GM12878 (cell line): ENCODE measurements around the gene DPH1. TPM values are rescaled to one million over a fixed set of nuclear protein-coding genes. Genes with fewer than 3 reads are reported as not detected.

ENCODE experiments used
- BHLHE40 ChIP-seq, 2 experiments: fragments of 450-650 bp in 1 of 2; IDR thresholded peaks; 2 replicates each; pipeline ENCODE4 v1.6.1; 2011 to 2017; ENCODE audit warnings: low read depth in 2 of 2, borderline replicate concordance in 1 of 2, improper control_type of control experiment in 1 of 2, low read length in 1 of 2, mild to moderate bottlenecking in 1 of 2
- CUX1 ChIP-seq: IDR thresholded peaks from 2 replicates; pipeline ENCODE4 v1.6.1; 2012; ENCODE audit warnings: improper control_type of control experiment, low read depth, low read length; ENCODE audit not compliant: insufficient replicate concordance
- DPF2 ChIP-seq: fragments of 450-650 bp; IDR thresholded peaks from 2 replicates; pipeline ENCODE4 v1.6.1; 2017; ENCODE audit warnings: mild to moderate bottlenecking
- HSF1 ChIP-seq: fragments of 150-350 bp; IDR thresholded peaks from 2 replicates; pipeline ENCODE4 v1.6.1; 2014; ENCODE audit warnings: mild to moderate bottlenecking, low read depth, low read length
- MYB ChIP-seq: fragments of 150-350 bp; IDR thresholded peaks from 2 replicates; pipeline ENCODE4 v1.6.1; 2014; ENCODE audit warnings: mild to moderate bottlenecking, low read depth, low read length, borderline replicate concordance
- MYC ChIP-seq: IDR thresholded peaks from 2 replicates; pipeline ENCODE4 v1.6.1; 2011; ENCODE audit warnings: mild to moderate bottlenecking, low read length, moderate library complexity, inconsistent platforms; ENCODE audit not compliant: insufficient read depth, insufficient replicate concordance, insufficient read length, severe bottlenecking
- NR2C2 ChIP-seq: IDR thresholded peaks from 2 replicates; pipeline ENCODE4 v1.6.1; 2011; ENCODE audit warnings: borderline replicate concordance, low read depth; ENCODE audit not compliant: control insufficient read depth, insufficient read length
- PAX5 ChIP-seq: IDR thresholded peaks from 2 replicates; pipeline ENCODE4 v1.6.1; 2011; ENCODE audit warnings: low read depth, low read length, borderline replicate concordance
- TARDBP ChIP-seq: IDR thresholded peaks from 2 replicates; pipeline ENCODE4 v1.6.1; 2016; ENCODE audit warnings: borderline replicate concordance
- TCF3 ChIP-seq: IDR thresholded peaks from 2 replicates; pipeline ENCODE4 v1.6.1; 2012; ENCODE audit warnings: low read depth, mild to moderate bottlenecking, low read length, borderline replicate concordance; ENCODE audit not compliant: insufficient read depth
- USF1 ChIP-seq: IDR thresholded peaks from 2 replicates; pipeline ENCODE4 v1.6.1; 2011; ENCODE audit warnings: borderline replicate concordance, low read depth, mild to moderate bottlenecking, moderate library complexity, mixed read lengths, low read length; ENCODE audit not compliant: insufficient read depth; ENCODE audit errors: extremely low read length
- ZBTB33 ChIP-seq: fragments of 450-650 bp; IDR thresholded peaks from 2 replicates; pipeline ENCODE4 v1.6.1; 2017; ENCODE audit warnings: mild to moderate bottlenecking
- ZNF687 ChIP-seq: fragments of 450-650 bp; IDR thresholded peaks from 2 replicates; pipeline ENCODE4 v1.6.1; 2017; ENCODE audit warnings: mild to moderate bottlenecking, moderate library complexity
- polyA plus RNA-seq, 11 experiments: library from polyadenylated mRNA; depleted of rRNA in 4 of 11; unstranded in 6 of 11; stranded (reverse) in 5 of 11; fragments of >200 nt; fragmentation: Nextera tagmentation in 4 of 11; fragmentation: Illumina TruSeq in 1 of 11; extraction: Ambion mirVana in 4 of 11; extraction: Trizol in 1 of 11; gene quantifications; 1 replicate in 1 of 11; 2 replicates in 10 of 11; pipeline versions ENCODE4 v1.2.1 to v1.2.3, GENCODE V29; 2011 to 2016; ENCODE audit warnings: inconsistent platforms in 2 of 11, missing spikeins in 2 of 11, low read depth in 1 of 11
- total RNA-seq, 4 experiments: library from RNA; depleted of rRNA in 3 of 4; stranded (reverse); fragments of >200 nt in 3 of 4; fragmentation: Illumina TruSeq in 1 of 4; extraction: Trizol in 1 of 4; gene quantifications; 2 replicates each; pipeline versions ENCODE4 v1.2.1 to v1.2.3, GENCODE V29; 2013 to 2021

The DPH1 gene
- total and polyA plus RNA-seq, 10 of the 15 experiments (the other 5 are each of a cell fraction or from before 2014, with no cell fraction given) = 0.29 to 33.6 (median 20.2) TPM

GRCh38 chr17:2057760-2058585 is 28.0 kb downstream of the DPH1 start (continued):
- TF ChIP-seq PAX5 = peak; percentile 69; the same call in 1 of the 2 replicates
- TF ChIP-seq HSF1 = no peak
- TF ChIP-seq ZBTB33 = peak; percentile 54; the same call in 1 of the 2 replicates
- peak; percentile 61 for TF ChIP-seq DPF2
- peak; percentile 94 for TF ChIP-seq TCF3
- TF ChIP-seq USF1 = peak; percentile 45
- TF ChIP-seq TARDBP = no peak
- peak; percentile 52 to 85; a peak in 3 of 4 replicates for TF ChIP-seq BHLHE40 (IDR thresholded peaks at IDR 0.05; ENCODE audit: borderline replicate concordance in 1 of 2, low read depth in 2 of 2, low read length in 1 of 2)
- TF ChIP-seq NR2C2 = no peak
- peak; percentile 62 for TF ChIP-seq ZNF687
- TF ChIP-seq CUX1 = peak; percentile 9
- TF ChIP-seq MYC = peak; percentile 87
- no peak for TF ChIP-seq MYB
